H1 (cell line): ENCODE data around the gene SUSD5.

Experiments
- BRCA1 ChIP-seq: IDR thresholded peaks from 2 replicates; pipeline ENCODE4 v1.6.1; 2012; ENCODE audit warnings: low read depth, low read length, improper control_type of control experiment
- JUN ChIP-seq: IDR thresholded peaks from 2 replicates; pipeline ENCODE4 v1.6.1; 2011; ENCODE audit warnings: low read depth, mild to moderate bottlenecking, improper control_type of control experiment, low read length
- TF ChIP-seq, protein P1 (sequence below), 3 experiments: IDR thresholded peaks; 1 replicate in 2 of 3; 2 replicates in 1 of 3; pipeline versions ENCODE4 v1.5.1 to v1.6.1; 2011; ENCODE audit warnings: low read length in 3 of 3, mild to moderate bottlenecking in 3 of 3, inconsistent platforms in 2 of 3, low read depth in 1 of 3, moderate library complexity in 1 of 3; ENCODE audit not compliant: insufficient read depth in 1 of 3; ENCODE audit errors: control extremely low read depth in 1 of 3

DNA sequence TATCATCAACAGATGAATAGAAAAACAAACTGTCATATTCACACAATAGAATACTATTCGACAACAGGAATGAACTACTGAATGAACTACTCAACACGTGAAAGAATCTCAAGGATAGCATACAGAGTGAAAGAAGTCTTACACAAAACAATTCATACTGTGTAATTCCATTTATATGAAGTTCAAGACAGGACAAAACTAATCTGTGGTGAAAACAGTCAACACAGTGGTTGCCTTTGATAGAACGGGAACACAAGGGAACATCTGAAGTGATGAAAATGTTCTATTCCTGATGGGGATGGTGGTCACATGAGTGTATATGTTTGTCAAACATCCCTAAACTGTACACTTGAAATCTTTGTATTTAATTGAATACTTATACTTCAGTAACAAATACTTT lies 2.6 kb upstream of the SUSD5 start:
- TF ChIP-seq, protein P1, sequence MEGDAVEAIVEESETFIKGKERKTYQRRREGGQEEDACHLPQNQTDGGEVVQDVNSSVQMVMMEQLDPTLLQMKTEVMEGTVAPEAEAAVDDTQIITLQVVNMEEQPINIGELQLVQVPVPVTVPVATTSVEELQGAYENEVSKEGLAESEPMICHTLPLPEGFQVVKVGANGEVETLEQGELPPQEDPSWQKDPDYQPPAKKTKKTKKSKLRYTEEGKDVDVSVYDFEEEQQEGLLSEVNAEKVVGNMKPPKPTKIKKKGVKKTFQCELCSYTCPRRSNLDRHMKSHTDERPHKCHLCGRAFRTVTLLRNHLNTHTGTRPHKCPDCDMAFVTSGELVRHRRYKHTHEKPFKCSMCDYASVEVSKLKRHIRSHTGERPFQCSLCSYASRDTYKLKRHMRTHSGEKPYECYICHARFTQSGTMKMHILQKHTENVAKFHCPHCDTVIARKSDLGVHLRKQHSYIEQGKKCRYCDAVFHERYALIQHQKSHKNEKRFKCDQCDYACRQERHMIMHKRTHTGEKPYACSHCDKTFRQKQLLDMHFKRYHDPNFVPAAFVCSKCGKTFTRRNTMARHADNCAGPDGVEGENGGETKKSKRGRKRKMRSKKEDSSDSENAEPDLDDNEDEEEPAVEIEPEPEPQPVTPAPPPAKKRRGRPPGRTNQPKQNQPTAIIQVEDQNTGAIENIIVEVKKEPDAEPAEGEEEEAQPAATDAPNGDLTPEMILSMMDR (IDR thresholded peaks at IDR 0.05; ENCODE audit: control extremely low read depth in 1 of 3, insufficient read depth in 1 of 3, low read depth in 1 of 3, low read length in 3 of 3) = no peak
- no peak for TF ChIP-seq JUN
- no peak for TF ChIP-seq BRCA1
